GM12874 (cell line): Measurements from ENCODE around the gene DBH.

Experiments used
- CTCF ChIP-seq: IDR thresholded peaks from 2 replicates; pipeline ENCODE4 v1.5.1; 2011; ENCODE audit warnings: low read depth, mild to moderate bottlenecking, control low read depth, low read length, moderate library complexity; ENCODE audit not compliant: insufficient read depth

DBH gene

GRCh38 chr9:133635533-133636531 lies at the start of gene DBH:
Gene DBH, plus strand, starts transcription at chr9:133636363. Its CDS starts 9 bp downstream, at chr9:133636372.
- TF ChIP-seq CTCF = no peak

GRCh38 chr9:133587051-133587450 lies 49.1 kb upstream of the DBH start:
- TF ChIP-seq CTCF = no peak

GRCh38 chr9:133587466-133587865 lies 48.7 kb upstream of the DBH start:
- no peak for TF ChIP-seq CTCF

GRCh38 chr9:133589454-133590227 lies 46.5 kb upstream of the DBH start:
- TF ChIP-seq CTCF = peak; percentile 70

- no peak for TF ChIP-seq CTCF
Observed at GRCh38 chr9:133590231-133590855, 45.8 kb upstream of the DBH start.

- no peak for TF ChIP-seq CTCF
Observed at GRCh38 chr9:133591116-133591910, 44.9 kb upstream of the DBH start.
